Peyer's patch (tissue), 4 donors: ENCODE results near the gene GLT8D2. TPM values are rescaled to one million over a fixed set of nuclear protein-coding genes. Genes with fewer than 3 reads are reported as not detected.
A peak's percentile ranks its signal among the peaks of the same experiment; 100 is the strongest.

Source experiments
- DNase-seq, 3 donors: peaks; one replicate each; pipeline ENCODE4 v3.0.0-alpha.2; 2017 to 2019
- H3K27ac ChIP-seq, 4 donors: fragments of 200-600 bp; sonication (generic); one replicate each; pipeline ENCODE4 v1.5.1; 2016 to 2019
- H3K27me3 ChIP-seq, 2 donors: fragments of 200-600 bp; sonication (generic); one replicate each; pipeline ENCODE4 v1.5.1; 2019
- H3K36me3 ChIP-seq, 3 donors: fragments of 200-600 bp; sonication (generic); one replicate each; pipeline ENCODE4 v1.5.1; 2016 to 2019
- H3K4me1 ChIP-seq, 4 donors: fragments of 200-600 bp; sonication (generic); one replicate each; pipeline ENCODE4 v1.5.1; 2016 to 2019
- H3K4me3 ChIP-seq, 4 donors: fragments of 200-600 bp; sonication (generic); 1 replicate in 3 of 4; 2 replicates in 1 of 4; pipeline ENCODE4 v1.5.1; 2016 to 2019; ENCODE audit warnings: mild to moderate bottlenecking in 1 of 4
- H3K9me3 ChIP-seq, 4 donors: fragments of 200-600 bp; sonication (generic); one replicate each; pipeline ENCODE4 v1.5.1; 2016 to 2019; ENCODE audit warnings: mild to moderate bottlenecking in 1 of 4
- CTCF ChIP-seq, 6 experiments: fragments of 450-650 bp in 4 of 6; fragments of 200-600 bp in 2 of 6; sonication (generic) in 1 of 6; IDR thresholded peaks; one replicate each; pipeline ENCODE4 v1.5.1; 2017 to 2019; ENCODE audit warnings: antibody characterized with exemption in 6 of 6, mild to moderate bottlenecking in 3 of 6, moderate library complexity in 1 of 6
- POLR2A ChIP-seq, 2 donors: fragments of 450-650 bp; IDR thresholded peaks; one replicate each; pipeline ENCODE4 v1.5.1; 2017; ENCODE audit warnings: antibody characterized with exemption in 2 of 2, mild to moderate bottlenecking in 2 of 2, moderate library complexity in 2 of 2
- total RNA-seq, 4 donors: library from RNA; depleted of rRNA; stranded (reverse); fragments of >200 nt; gene quantifications; one replicate each; pipeline ENCODE4 v1.1.0, GENCODE V29; 2016

Gene GLT8D2
- total RNA-seq, 4 donors from 2014 or later, result 3.1 to 24.8 (median 5.4) TPM

- Histone ChIP-seq H3K27me3 (no peaks in the 10 kb centered on the region), H3K36me3 (no peaks in the 10 kb centered on the region), H3K4me3 (no peak overlapping the region), H3K27ac (no peak overlapping the region), H3K9me3 (no peaks in the 10 kb centered on the region), H3K4me1 (no peaks in the 10 kb centered on the region)
- DNase-seq, result no peak
- TF ChIP-seq POLR2A (IDR thresholded peaks at IDR 0.05), result no peak
- TF ChIP-seq CTCF (IDR thresholded peaks at IDR 0.05), result no peak
These were observed 4.8 kb upstream of the GLT8D2 start for GRCh38 chr12:104054681-104055346.

- H3K27me3 ChIP-seq, result no peaks in the 10 kb centered on the region
- TF ChIP-seq POLR2A (IDR thresholded peaks at IDR 0.05) (no peak), CTCF (IDR thresholded peaks at IDR 0.05) (no peak)
- H3K9me3 ChIP-seq, result no peaks in the 10 kb centered on the region
- peak overlapping the region in 3 of 4 donors; percentile 29 to 56 (median 54) for H3K27ac ChIP-seq
- DNase-seq, result no peak
- H3K4me3 ChIP-seq, result peak overlapping the region in 2 of 4 donors; percentile 38 to 46
- H3K36me3 ChIP-seq, result no peaks in the 10 kb centered on the region
- no peaks in the 10 kb centered on the region for H3K4me1 ChIP-seq
These were observed 449 bp upstream of the GLT8D2 start for GRCh38 chr12:104050436-104050835.

- no peak for DNase-seq
- no peak for TF ChIP-seq POLR2A (IDR thresholded peaks at IDR 0.05)
- no peak for TF ChIP-seq CTCF (IDR thresholded peaks at IDR 0.05)
- peak overlapping the region; percentile 10 to 46 (median 28) for H3K4me3 ChIP-seq
These were observed 597 bp downstream of the GLT8D2 start for GRCh38 chr12:104049278-104049902.

GRCh38 chr12:104048811-104049210, 1.2 kb downstream of the GLT8D2 start:
- H3K4me3 ChIP-seq, result peak overlapping the region in 1 of 4 donors; percentile 38
- no peaks in the 10 kb centered on the region for H3K36me3 ChIP-seq
- no peaks in the 10 kb centered on the region for H3K9me3 ChIP-seq
- no peak for DNase-seq
- no peaks in the 10 kb centered on the region for H3K4me1 ChIP-seq
- peak overlapping the region in 1 of 4 donors; percentile 54 for H3K27ac ChIP-seq
- no peak for TF ChIP-seq CTCF (IDR thresholded peaks at IDR 0.05)
- TF ChIP-seq POLR2A (IDR thresholded peaks at IDR 0.05), result no peak
- H3K27me3 ChIP-seq, result no peaks in the 10 kb centered on the region

More at GRCh38 chr12:104049278-104049902, 597 bp downstream of the GLT8D2 start:
- Histone ChIP-seq H3K4me1 (no peaks in the 10 kb centered on the region), H3K9me3 (no peaks in the 10 kb centered on the region), H3K27me3 (no peaks in the 10 kb centered on the region), H3K36me3 (no peaks in the 10 kb centered on the region), H3K27ac (peak overlapping the region in 3 of 4 donors; percentile 29 to 56 (median 54))

- H3K27me3 ChIP-seq, result no peaks in the 10 kb centered on the region
- DNase-seq, result no peak
- H3K4me3 ChIP-seq, result no peak overlapping the region
- H3K36me3 ChIP-seq, result no peaks in the 10 kb centered on the region
- no peaks in the 10 kb centered on the region for H3K9me3 ChIP-seq
- H3K4me1 ChIP-seq, result no peaks in the 10 kb centered on the region
- H3K27ac ChIP-seq, result no peak overlapping the region
- TF ChIP-seq CTCF (IDR thresholded peaks at IDR 0.05) (no peak), POLR2A (IDR thresholded peaks at IDR 0.05) (no peak)
These were observed 1.8 kb downstream of the GLT8D2 start for GRCh38 chr12:104048162-104048561.
